WTC11 (cell line): Measurements from ENCODE around the gene ACO1. TPM values are rescaled to one million over a fixed set of nuclear protein-coding genes. Genes with fewer than 3 reads are reported as not detected.

Experiments
- ATAC-seq: fragments of 200-7000 bp; cut with Tn5 transposase; 2 replicates; pipeline ENCODE4 v1.10.0; 2021; ENCODE audit warnings: mild to moderate bottlenecking, moderate library complexity
- CTCF ChIA-PET: fragments of 300-600 bp; sonication (Branson Sonifier 250); formaldehyde crosslinking; loops from one replicate; lab custom pipeline; 2021; ENCODE audit warnings: antibody characterized with exemption; lab: Charles Lee
- POLR2A ChIA-PET: fragments of 350-600 bp; sonication (Branson Sonifier 250); formaldehyde crosslinking; loops from one replicate; lab custom pipeline; 2021; ENCODE audit warnings: antibody characterized with exemption; lab: Charles Lee
- DNase-seq: peaks from one replicate; pipeline ENCODE4 v3.0.0; 2021; ENCODE audit warnings: low spot score
- H3K27ac Mint-ChIP-seq: 2 replicates; pipeline ENCODE4 v1.8.0; 2021; ENCODE audit warnings: mixed read lengths
- H3K27me3 Mint-ChIP-seq: 2 replicates; pipeline ENCODE4 v1.8.0; 2021; ENCODE audit warnings: low read depth, mild to moderate bottlenecking, moderate library complexity, mixed read lengths
- H3K36me3 Mint-ChIP-seq: 2 replicates; pipeline ENCODE4 v1.8.0; 2021; ENCODE audit warnings: mixed read lengths
- H3K4me1 Mint-ChIP-seq: 2 replicates; pipeline ENCODE4 v1.8.0; 2022; ENCODE audit warnings: mixed read lengths
- H3K4me3 Mint-ChIP-seq: 2 replicates; pipeline ENCODE4 v1.8.0; 2021; ENCODE audit warnings: mild to moderate bottlenecking, moderate library complexity, mixed read lengths
- H3K9me3 Mint-ChIP-seq: 2 replicates; pipeline ENCODE4 v1.8.0; 2021; ENCODE audit warnings: mixed read lengths
- AFF4 ChIP-seq: sonication (generic); formaldehyde crosslinking; IDR thresholded peaks from 2 replicates; pipeline ENCODE4 v1.8.1; 2023; ENCODE audit warnings: mild to moderate bottlenecking, missing genetic modification reagents, borderline replicate concordance
- CBFB ChIP-seq: sonication (generic); formaldehyde crosslinking; IDR thresholded peaks from 2 replicates; pipeline ENCODE4 v1.8.1; 2022; ENCODE audit warnings: mild to moderate bottlenecking, low read depth, missing genetic modification reagents
- CREB1 ChIP-seq: sonication (generic); formaldehyde crosslinking; IDR thresholded peaks from 2 replicates; pipeline ENCODE4 v1.8.0; 2023; ENCODE audit warnings: mild to moderate bottlenecking, missing genetic modification reagents
- CREM ChIP-seq: sonication (generic); formaldehyde crosslinking; IDR thresholded peaks from 2 replicates; pipeline ENCODE4 v1.8.1; 2022; ENCODE audit warnings: mild to moderate bottlenecking, missing genetic modification reagents, moderate library complexity
- ESRRA ChIP-seq: sonication (generic); formaldehyde crosslinking; IDR thresholded peaks from 2 replicates; pipeline ENCODE4 v1.8.1; 2022; ENCODE audit warnings: mild to moderate bottlenecking, missing genetic modification reagents, borderline replicate concordance
- FOXJ3 ChIP-seq: sonication (generic); formaldehyde crosslinking; IDR thresholded peaks from 2 replicates; pipeline ENCODE4 v1.9.0; 2021; ENCODE audit warnings: missing genetic modification reagents, mild to moderate bottlenecking, borderline replicate concordance
- FOXP1 ChIP-seq: sonication (generic); formaldehyde crosslinking; IDR thresholded peaks from 2 replicates; pipeline ENCODE4 v1.8.0; 2022; ENCODE audit warnings: missing genetic modification reagents, mild to moderate bottlenecking, moderate library complexity, borderline replicate concordance
- GABPB1 ChIP-seq: sonication (generic); formaldehyde crosslinking; IDR thresholded peaks from 2 replicates; pipeline ENCODE4 v1.8.1; 2023; ENCODE audit warnings: mild to moderate bottlenecking, missing genetic modification reagents
- JAZF1 ChIP-seq: fragments of 250-450 bp; sonication (Bioruptor Pico); IDR thresholded peaks from 2 replicates; pipeline ENCODE4 v1.9.0; 2021; ENCODE audit warnings: moderate library complexity, mild to moderate bottlenecking, inconsistent platforms
- MXD4 ChIP-seq: fragments of 250-450 bp; sonication (Bioruptor Pico); IDR thresholded peaks from 2 replicates; pipeline ENCODE4 v1.8.0; 2021; ENCODE audit warnings: mild to moderate bottlenecking, moderate library complexity, borderline replicate concordance
- NR1H2 ChIP-seq: sonication (generic); formaldehyde crosslinking; IDR thresholded peaks from 2 replicates; pipeline ENCODE4 v1.9.0; 2021; ENCODE audit warnings: mild to moderate bottlenecking, moderate library complexity, missing genetic modification reagents
- NR2C2 ChIP-seq: sonication (generic); formaldehyde crosslinking; IDR thresholded peaks from 2 replicates; pipeline ENCODE4 v1.8.0; 2022; ENCODE audit warnings: mild to moderate bottlenecking, missing genetic modification reagents
- PRRX2 ChIP-seq: fragments of 250-450 bp; sonication (Bioruptor Pico); IDR thresholded peaks from 2 replicates; pipeline ENCODE4 v1.8.0; 2021; ENCODE audit warnings: mild to moderate bottlenecking
- RELA ChIP-seq: sonication (generic); formaldehyde crosslinking; IDR thresholded peaks from 2 replicates; pipeline ENCODE4 v1.8.1; 2022; ENCODE audit warnings: missing genetic modification reagents, mild to moderate bottlenecking, borderline replicate concordance
- TEAD4 ChIP-seq: sonication (generic); formaldehyde crosslinking; IDR thresholded peaks from 2 replicates; pipeline ENCODE4 v1.8.0; 2022; ENCODE audit warnings: mild to moderate bottlenecking, missing genetic modification reagents
- USF1 ChIP-seq: sonication (generic); formaldehyde crosslinking; IDR thresholded peaks from 2 replicates; pipeline ENCODE4 v1.8.0; 2022; ENCODE audit warnings: mild to moderate bottlenecking, missing genetic modification reagents
- ZMAT4 ChIP-seq: fragments of 250-450 bp; sonication (Bioruptor Pico); IDR thresholded peaks from 2 replicates; pipeline ENCODE4 v1.9.0; 2021; ENCODE audit warnings: mild to moderate bottlenecking
- ZNF121 ChIP-seq: sonication (generic); formaldehyde crosslinking; IDR thresholded peaks from 2 replicates; pipeline ENCODE4 v1.8.0; 2023; ENCODE audit warnings: missing genetic modification reagents
- ZNF396 ChIP-seq: fragments of 250-450 bp; sonication (Bioruptor Pico); IDR thresholded peaks from 2 replicates; pipeline ENCODE4 v1.8.0; 2021; ENCODE audit warnings: mild to moderate bottlenecking, moderate library complexity, borderline replicate concordance
- ZNF423 ChIP-seq: fragments of 250-450 bp; sonication (Bioruptor Pico); IDR thresholded peaks from 2 replicates; pipeline ENCODE4 v2.1.2; 2022; ENCODE audit warnings: mild to moderate bottlenecking, moderate library complexity
- ZNF512 ChIP-seq: sonication (generic); formaldehyde crosslinking; IDR thresholded peaks from 2 replicates; pipeline ENCODE4 v1.8.1; 2022; ENCODE audit warnings: missing genetic modification reagents, borderline replicate concordance
- total RNA-seq: library from RNA; stranded (reverse); gene quantifications from 3 replicates; pipeline ENCODE4 v1.2.3, GENCODE V29; 2021
- TF ChIP-seq, protein P1 (sequence below): sonication (generic); formaldehyde crosslinking; IDR thresholded peaks from 2 replicates; pipeline ENCODE4 v1.8.0; 2022; ENCODE audit warnings: mild to moderate bottlenecking, missing genetic modification reagents
- TF ChIP-seq, protein P2 (sequence below): sonication (generic); formaldehyde crosslinking; IDR thresholded peaks from 2 replicates; pipeline ENCODE4 v1.8.1; 2023; ENCODE audit warnings: mild to moderate bottlenecking, missing genetic modification reagents
- TF ChIP-seq, protein P3 (sequence below): sonication (generic); formaldehyde crosslinking; conservative IDR thresholded peaks from 2 replicates; pipeline ENCODE4 v1.8.1; 2022; ENCODE audit warnings: mild to moderate bottlenecking, missing genetic modification reagents
- TF ChIP-seq, protein P4 (sequence below): sonication (generic); formaldehyde crosslinking; IDR thresholded peaks from 2 replicates; pipeline ENCODE4 v1.8.1; 2023; ENCODE audit warnings: mild to moderate bottlenecking, missing genetic modification reagents, moderate library complexity

The ACO1 gene
- total RNA-seq, 1 experiment from 2014 or later, result 40.2 TPM

DNA sequence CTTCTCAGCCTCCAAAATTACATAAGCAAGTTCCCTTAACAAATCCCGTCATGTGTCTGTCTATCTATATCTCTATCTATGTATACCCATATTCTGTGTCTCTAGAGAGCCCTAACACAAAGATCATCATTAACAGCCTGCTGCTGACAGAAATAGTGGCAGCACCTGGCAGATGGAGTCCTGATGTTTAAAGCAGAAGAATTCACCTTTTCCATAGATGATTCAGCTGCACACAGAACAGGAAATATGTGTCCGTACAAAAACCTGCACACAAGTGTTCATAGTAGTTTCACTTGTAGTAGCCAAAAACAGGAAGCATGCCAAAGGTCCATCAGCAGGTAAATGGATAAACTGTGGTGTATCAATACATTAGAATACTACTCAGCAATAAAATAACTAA is 45.0 kb upstream of the ACO1 start:
- ChIA-PET CTCF (interaction anchor here (2.0 kb wide), 1 partner anchor 75 kb away, joined by 5 read pairs; no protein-coding TSS in a partner anchor), POLR2A (no interaction called here)
- H3K4me1 Mint-ChIP-seq, result peaks cover 50% of the 10 kb centered on the region
- DNase-seq (no peak), ATAC-seq (no peak)
- H3K4me3 Mint-ChIP-seq, result no peak overlapping the region
- no peak overlapping the region for H3K27ac Mint-ChIP-seq
- 0 out of 2 replicates have a peak, but pooled peaks cover 3% of the 10 kb centered on the region for H3K36me3 Mint-ChIP-seq
- no peaks in the 10 kb centered on the region for H3K27me3 Mint-ChIP-seq
- no peak for TF ChIP-seq FOXJ3 (CRISPR knock-in tag)
- no peak for TF ChIP-seq CREM (CRISPR knock-in tag)
- no peak for TF ChIP-seq ZNF512 (CRISPR knock-in tag)
- no peak for TF ChIP-seq MXD4
- TF ChIP-seq NR2C2, result no peak
- no peak for TF ChIP-seq ESRRA (CRISPR knock-in tag)
- no peak for TF ChIP-seq USF1
- TF ChIP-seq, protein P1, sequence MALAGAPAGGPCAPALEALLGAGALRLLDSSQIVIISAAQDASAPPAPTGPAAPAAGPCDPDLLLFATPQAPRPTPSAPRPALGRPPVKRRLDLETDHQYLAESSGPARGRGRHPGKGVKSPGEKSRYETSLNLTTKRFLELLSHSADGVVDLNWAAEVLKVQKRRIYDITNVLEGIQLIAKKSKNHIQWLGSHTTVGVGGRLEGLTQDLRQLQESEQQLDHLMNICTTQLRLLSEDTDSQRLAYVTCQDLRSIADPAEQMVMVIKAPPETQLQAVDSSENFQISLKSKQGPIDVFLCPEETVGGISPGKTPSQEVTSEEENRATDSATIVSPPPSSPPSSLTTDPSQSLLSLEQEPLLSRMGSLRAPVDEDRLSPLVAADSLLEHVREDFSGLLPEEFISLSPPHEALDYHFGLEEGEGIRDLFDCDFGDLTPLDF, result no peak
- no peak for TF ChIP-seq ZNF121 (CRISPR knock-in tag)
- no peak for TF ChIP-seq FOXP1 (CRISPR knock-in tag)
- TF ChIP-seq, protein P2, sequence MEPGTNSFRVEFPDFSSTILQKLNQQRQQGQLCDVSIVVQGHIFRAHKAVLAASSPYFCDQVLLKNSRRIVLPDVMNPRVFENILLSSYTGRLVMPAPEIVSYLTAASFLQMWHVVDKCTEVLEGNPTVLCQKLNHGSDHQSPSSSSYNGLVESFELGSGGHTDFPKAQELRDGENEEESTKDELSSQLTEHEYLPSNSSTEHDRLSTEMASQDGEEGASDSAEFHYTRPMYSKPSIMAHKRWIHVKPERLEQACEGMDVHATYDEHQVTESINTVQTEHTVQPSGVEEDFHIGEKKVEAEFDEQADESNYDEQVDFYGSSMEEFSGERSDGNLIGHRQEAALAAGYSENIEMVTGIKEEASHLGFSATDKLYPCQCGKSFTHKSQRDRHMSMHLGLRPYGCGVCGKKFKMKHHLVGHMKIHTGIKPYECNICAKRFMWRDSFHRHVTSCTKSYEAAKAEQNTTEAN (CRISPR knock-in tag), result no peak
- TF ChIP-seq, protein P3, sequence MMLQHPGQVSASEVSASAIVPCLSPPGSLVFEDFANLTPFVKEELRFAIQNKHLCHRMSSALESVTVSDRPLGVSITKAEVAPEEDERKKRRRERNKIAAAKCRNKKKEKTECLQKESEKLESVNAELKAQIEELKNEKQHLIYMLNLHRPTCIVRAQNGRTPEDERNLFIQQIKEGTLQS (CRISPR knock-in tag), result no peak
- TF ChIP-seq, all 79 proteins: peak for 0
- H3K9me3 Mint-ChIP-seq, result peaks cover 9% of the 10 kb centered on the region; the same call in 1 of the 2 replicates

- TF ChIP-seq JAZF1 (CRISPR knock-in tag), result no peak
- TF ChIP-seq RELA (CRISPR knock-in tag), result no peak
- TF ChIP-seq, protein P4, sequence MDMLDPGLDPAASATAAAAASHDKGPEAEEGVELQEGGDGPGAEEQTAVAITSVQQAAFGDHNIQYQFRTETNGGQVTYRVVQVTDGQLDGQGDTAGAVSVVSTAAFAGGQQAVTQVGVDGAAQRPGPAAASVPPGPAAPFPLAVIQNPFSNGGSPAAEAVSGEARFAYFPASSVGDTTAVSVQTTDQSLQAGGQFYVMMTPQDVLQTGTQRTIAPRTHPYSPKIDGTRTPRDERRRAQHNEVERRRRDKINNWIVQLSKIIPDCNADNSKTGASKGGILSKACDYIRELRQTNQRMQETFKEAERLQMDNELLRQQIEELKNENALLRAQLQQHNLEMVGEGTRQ (CRISPR knock-in tag), result no peak
- TF ChIP-seq AFF4 (CRISPR knock-in tag), result no peak
- no peak for TF ChIP-seq CREM (CRISPR knock-in tag)
- TF ChIP-seq NR1H2 (CRISPR knock-in tag), result no peak
- TF ChIP-seq TEAD4, result no peak
- TF ChIP-seq ZNF396 (CRISPR knock-in tag), result no peak
- TF ChIP-seq ZNF423, result no peak
- no peak for TF ChIP-seq MXD4
- TF ChIP-seq CBFB, result no peak
- no peak for TF ChIP-seq CREB1 (CRISPR knock-in tag)
- no peak for TF ChIP-seq GABPB1 (CRISPR knock-in tag)
- TF ChIP-seq ZMAT4 (CRISPR knock-in tag), result no peak
- no peak for TF ChIP-seq FOXJ3 (CRISPR knock-in tag)
- TF ChIP-seq PRRX2 (CRISPR knock-in tag), result no peak
- DNase-seq, result no peak
- H3K9me3 Mint-ChIP-seq, result peaks cover 9% of the 10 kb centered on the region; the same call in 1 of the 2 replicates
- peaks cover 57% of the 10 kb centered on the region for H3K4me1 Mint-ChIP-seq
- ChIA-PET CTCF (interaction anchor here (1.8 kb wide), 1 partner anchor 186 kb away, joined by 4 read pairs; the partner anchor contains the start of gene RIGI), POLR2A (no interaction called here)
- H3K4me3 Mint-ChIP-seq, result no peak overlapping the region
- H3K27me3 Mint-ChIP-seq, result no peaks in the 10 kb centered on the region
- ATAC-seq, result no peak
- 0 out of 2 replicates have a peak, but pooled peaks cover 3% of the 10 kb centered on the region for H3K36me3 Mint-ChIP-seq
- peak overlapping the region; percentile 7 for H3K27ac Mint-ChIP-seq
These were observed 44.1 kb upstream of the ACO1 start for GRCh38 chr9:32340361-32340760.
